ENCODE data around the gene RAD9B. TPM values are rescaled to one million over a fixed set of nuclear protein-coding genes. Genes with fewer than 3 reads are reported as not detected.

Gene RAD9B
- total and polyA plus RNA-seq, 2 donors (not counting 1 experiment from before 2014, with no cell fraction given): 0.40 to 0.50 TPM

- no peak for DNase-seq (ENCODE audit: low read depth in 2 of 2)
- no peaks in the 10 kb centered on the region for H3K9me3 ChIP-seq (ENCODE audit: control insufficient read depth, insufficient read depth, low read depth, low read length)
- H3K36me3 ChIP-seq (ENCODE audit: control insufficient read depth, insufficient read depth, low read length): no peaks in the 10 kb centered on the region
- H3K27me3 ChIP-seq (ENCODE audit: control insufficient read depth, insufficient read depth, low read length): no peaks in the 10 kb centered on the region
- H3K4me2 ChIP-seq (ENCODE audit: extremely low read depth, insufficient read depth, low read length): peak overlapping the region; percentile 91
- peak overlapping the region; percentile 72 for H3K9ac ChIP-seq (ENCODE audit: insufficient read depth, low read length)
- peaks cover 14% of the 10 kb centered on the region for H3K79me2 ChIP-seq (ENCODE audit: control insufficient read depth, insufficient read depth, low read length)
- peak overlapping the region; percentile 83 for H2AFZ ChIP-seq (ENCODE audit: low read length)
- H3K4me3 ChIP-seq (replicated peaks in 1 of 4; ENCODE audit: control extremely low read depth in 1 of 4, insufficient read depth in 1 of 4, low read depth in 3 of 4, low read length in 4 of 4): peak overlapping the region; percentile 62 to 92 (median 78)
- peaks cover 3% of the 10 kb centered on the region for H3K4me1 ChIP-seq (ENCODE audit: control insufficient read depth, extremely low read depth, insufficient read depth, low read length)
- TF ChIP-seq EZH2 (IDR thresholded peaks at IDR 0.05; ENCODE audit: low read length, missing control alignments) (no peak), CTCF (conservative IDR thresholded peaks at IDR 0.05 in 1 of 2, IDR thresholded peaks at IDR 0.05 in 1 of 2; ENCODE audit: low read depth in 1 of 2, low read length in 2 of 2) (no peak)
- peak overlapping the region; percentile 97 for H3K27ac ChIP-seq (ENCODE audit: insufficient read depth, low read length)
- H4K20me1 ChIP-seq (ENCODE audit: control insufficient read depth, extremely low read depth, insufficient read depth, low read length): no peaks in the 10 kb centered on the region
Measured at GRCh38 chr12:110467847-110468213, 34.3 kb upstream of the RAD9B start.

- TF ChIP-seq CTCF (conservative IDR thresholded peaks at IDR 0.05 in 1 of 2, IDR thresholded peaks at IDR 0.05 in 1 of 2; ENCODE audit: low read depth in 1 of 2, low read length in 2 of 2) (no peak), EZH2 (IDR thresholded peaks at IDR 0.05; ENCODE audit: low read length, missing control alignments) (no peak)
- H3K4me2 ChIP-seq (ENCODE audit: extremely low read depth, insufficient read depth, low read length): peak within 1 kb of the TSS; percentile 97
- H3K9ac ChIP-seq (ENCODE audit: insufficient read depth, low read length): peak within 1 kb of the TSS; percentile 83
- no peaks in the 10 kb centered on the region for H3K9me3 ChIP-seq (ENCODE audit: control insufficient read depth, insufficient read depth, low read depth, low read length)
- peak within 1 kb of the TSS; percentile 97 for H3K27ac ChIP-seq (ENCODE audit: insufficient read depth, low read length)
- H2AFZ ChIP-seq (ENCODE audit: low read length): peak within 1 kb of the TSS; percentile 85
- peaks cover 3% of the 10 kb centered on the region for H3K4me1 ChIP-seq (ENCODE audit: control insufficient read depth, extremely low read depth, insufficient read depth, low read length)
- no peaks in the 10 kb centered on the region for H3K36me3 ChIP-seq (ENCODE audit: control insufficient read depth, insufficient read depth, low read length)
- peaks cover 14% of the 10 kb centered on the region for H3K79me2 ChIP-seq (ENCODE audit: control insufficient read depth, insufficient read depth, low read length)
- peak within 1 kb of the TSS; percentile 62 to 92 (median 78) for H3K4me3 ChIP-seq (replicated peaks in 1 of 4; ENCODE audit: control extremely low read depth in 1 of 4, insufficient read depth in 1 of 4, low read depth in 3 of 4, low read length in 4 of 4)
- H4K20me1 ChIP-seq (ENCODE audit: control insufficient read depth, extremely low read depth, insufficient read depth, low read length): no peaks in the 10 kb centered on the region
- peak; percentile 97 to 98 for DNase-seq (ENCODE audit: low read depth in 2 of 2)
- no peaks in the 10 kb centered on the region for H3K27me3 ChIP-seq (ENCODE audit: control insufficient read depth, insufficient read depth, low read length)
Measured at GRCh38 chr12:110468214-110469048, 33.7 kb upstream of the RAD9B start, which contains the start of the genes FAM216A and GPN3. Gene FAM216A, plus strand, starts transcription at chr12:110468845. Its CDS starts 31 bp downstream, at chr12:110468876. Gene GPN3, minus strand, starts transcription at chr12:110468257. Its CDS starts 54 bp downstream, at chr12:110468203.

- no peak overlapping the region for H3K27ac ChIP-seq (ENCODE audit: insufficient read depth, low read length)
- no peaks in the 10 kb centered on the region for H4K20me1 ChIP-seq (ENCODE audit: control insufficient read depth, extremely low read depth, insufficient read depth, low read length)
- H3K27me3 ChIP-seq (ENCODE audit: control insufficient read depth, insufficient read depth, low read length): no peaks in the 10 kb centered on the region
- no peak overlapping the region for H3K4me3 ChIP-seq (replicated peaks in 1 of 4; ENCODE audit: control extremely low read depth in 1 of 4, insufficient read depth in 1 of 4, low read depth in 3 of 4, low read length in 4 of 4)
- no peaks in the 10 kb centered on the region for H3K4me1 ChIP-seq (ENCODE audit: control insufficient read depth, extremely low read depth, insufficient read depth, low read length)
- no peaks in the 10 kb centered on the region for H3K9me3 ChIP-seq (ENCODE audit: control insufficient read depth, insufficient read depth, low read depth, low read length)
- TF ChIP-seq EZH2 (IDR thresholded peaks at IDR 0.05; ENCODE audit: low read length, missing control alignments): no peak
- H2AFZ ChIP-seq (ENCODE audit: low read length): no peak overlapping the region
- no peaks in the 10 kb centered on the region for H3K79me2 ChIP-seq (ENCODE audit: control insufficient read depth, insufficient read depth, low read length)
- DNase-seq (ENCODE audit: low read depth in 2 of 2): no peak
- H3K4me2 ChIP-seq (ENCODE audit: extremely low read depth, insufficient read depth, low read length): no peak overlapping the region
- H3K9ac ChIP-seq (ENCODE audit: insufficient read depth, low read length): no peak overlapping the region
- H3K36me3 ChIP-seq (ENCODE audit: control insufficient read depth, insufficient read depth, low read length): no peaks in the 10 kb centered on the region
Measured at GRCh38 chr12:110475426-110475825, 26.7 kb upstream of the RAD9B start.
